Measurements from ENCODE around the gene CNRIP1. TPM values are rescaled to one million over a fixed set of nuclear protein-coding genes. Genes with fewer than 3 reads are reported as not detected.
"Not testable (repeated sequence)": the region's sequence is repeated elsewhere in the genome, so short reads cannot be mapped to it uniquely, and the experiment has no call there.

Gene CNRIP1
- total RNA-seq, 1 experiment from 2014 or later: 14.0 TPM

GRCh38 chr2:68352651-68353391 is 33.1 kb upstream of the CNRIP1 start:
- Histone ChIP-seq H3K27ac (no peak overlapping the region), H3K27me3 (replicated peaks) (no peaks in the 10 kb centered on the region; the same call in 1 of the 2 replicates), H3K4me3 (no peak overlapping the region), H3K9me3 (replicated peaks) (no peaks in the 10 kb centered on the region), H3K36me3 (no peaks in the 10 kb centered on the region), H3K4me1 (replicated peaks) (no peaks in the 10 kb centered on the region)
- no peak for DNase-seq (ENCODE audit: low read depth in 1 of 2, low spot score in 2 of 2)

GRCh38 chr2:68351997-68352396 is 32.2 kb upstream of the CNRIP1 start:
- no peak overlapping the region for H3K27ac ChIP-seq
- H3K4me1 ChIP-seq (replicated peaks): no peaks in the 10 kb centered on the region
- no peak overlapping the region for H3K4me3 ChIP-seq
- no peak for DNase-seq (ENCODE audit: low read depth in 1 of 2, low spot score in 2 of 2)
- no peaks in the 10 kb centered on the region for H3K9me3 ChIP-seq (replicated peaks)
- H3K36me3 ChIP-seq: no peaks in the 10 kb centered on the region
- H3K27me3 ChIP-seq (replicated peaks): no peaks in the 10 kb centered on the region; the same call in 1 of the 2 replicates

GRCh38 chr2:68349091-68349490 is 29.3 kb upstream of the CNRIP1 start:
- DNase-seq (ENCODE audit: low read depth in 1 of 2, low spot score in 2 of 2); H3K36me3 ChIP-seq; H3K4me1 ChIP-seq (replicated peaks); H3K4me3 ChIP-seq; H3K27ac ChIP-seq; H3K27me3 ChIP-seq (replicated peaks); H3K9me3 ChIP-seq (replicated peaks): not testable (repeated sequence)

- no peaks in the 10 kb centered on the region for H3K9me3 ChIP-seq (replicated peaks)
- no peak overlapping the region for H3K4me3 ChIP-seq
- no peak for DNase-seq (ENCODE audit: low read depth in 1 of 2, low spot score in 2 of 2)
Measured at GRCh38 chr2:68345129-68345875, 25.6 kb upstream of the CNRIP1 start.

GRCh38 chr2:68344031-68344430 is 24.3 kb upstream of the CNRIP1 start:
- Histone ChIP-seq H3K27me3 (replicated peaks) (peaks cover 17% of the 10 kb centered on the region), H3K36me3 (no peaks in the 10 kb centered on the region), H3K4me3 (no peak overlapping the region), H3K4me1 (replicated peaks) (no peaks in the 10 kb centered on the region), H3K9me3 (replicated peaks) (no peaks in the 10 kb centered on the region), H3K27ac (no peak overlapping the region)
- DNase-seq (ENCODE audit: low read depth in 1 of 2, low spot score in 2 of 2): no peak

More at GRCh38 chr2:68345129-68345875, 25.6 kb upstream of the CNRIP1 start:
- Histone ChIP-seq H3K36me3 (no peaks in the 10 kb centered on the region), H3K27ac (no peak overlapping the region), H3K4me1 (replicated peaks) (no peaks in the 10 kb centered on the region), H3K27me3 (replicated peaks) (peaks cover 17% of the 10 kb centered on the region)

- no peaks in the 10 kb centered on the region for H3K4me1 ChIP-seq (replicated peaks)
- no peak overlapping the region for H3K4me3 ChIP-seq
- no peak overlapping the region for H3K27ac ChIP-seq
- no peaks in the 10 kb centered on the region for H3K9me3 ChIP-seq (replicated peaks)
- no peak for DNase-seq (ENCODE audit: low read depth in 1 of 2, low spot score in 2 of 2)
- H3K36me3 ChIP-seq: no peaks in the 10 kb centered on the region
- peaks cover 17% of the 10 kb centered on the region for H3K27me3 ChIP-seq (replicated peaks)
Measured at GRCh38 chr2:68342470-68342869, 22.7 kb upstream of the CNRIP1 start.

GRCh38 chr2:68341583-68341982 is 21.8 kb upstream of the CNRIP1 start:
- no peak overlapping the region for H3K27ac ChIP-seq
- no peak for DNase-seq (ENCODE audit: low read depth in 1 of 2, low spot score in 2 of 2)
- H3K36me3 ChIP-seq: no peaks in the 10 kb centered on the region
- peaks cover 14% of the 10 kb centered on the region for H3K27me3 ChIP-seq (replicated peaks)
- H3K4me1 ChIP-seq (replicated peaks): no peaks in the 10 kb centered on the region
- H3K9me3 ChIP-seq (replicated peaks): no peaks in the 10 kb centered on the region
- no peak overlapping the region for H3K4me3 ChIP-seq

- Histone ChIP-seq H3K36me3 (no peaks in the 10 kb centered on the region), H3K27me3 (replicated peaks) (peaks cover 8% of the 10 kb centered on the region; the same call in 1 of the 2 replicates), H3K9me3 (replicated peaks) (no peaks in the 10 kb centered on the region), H3K27ac (no peak overlapping the region), H3K4me1 (replicated peaks) (no peaks in the 10 kb centered on the region), H3K4me3 (no peak overlapping the region)
- no peak for DNase-seq (ENCODE audit: low read depth in 1 of 2, low spot score in 2 of 2)
Measured at GRCh38 chr2:68341062-68341329, 21.2 kb upstream of the CNRIP1 start.

- DNase-seq (ENCODE audit: low read depth in 1 of 2, low spot score in 2 of 2): no peak
- H3K4me1 ChIP-seq (replicated peaks): no peaks in the 10 kb centered on the region
- 0 out of 2 replicates have a peak, but pooled peaks cover 7% of the 10 kb centered on the region for H3K27me3 ChIP-seq (replicated peaks)
- no peak overlapping the region for H3K4me3 ChIP-seq
- H3K9me3 ChIP-seq (replicated peaks): no peaks in the 10 kb centered on the region
- no peak overlapping the region for H3K27ac ChIP-seq
- no peaks in the 10 kb centered on the region for H3K36me3 ChIP-seq
Measured at GRCh38 chr2:68340226-68341061, 20.7 kb upstream of the CNRIP1 start.

GRCh38 chr2:68336192-68336591 is 16.4 kb upstream of the CNRIP1 start:
- Histone ChIP-seq H3K4me1 (replicated peaks) (no peaks in the 10 kb centered on the region), H3K27me3 (replicated peaks) (no peaks in the 10 kb centered on the region), H3K4me3 (no peak overlapping the region), H3K36me3 (no peaks in the 10 kb centered on the region), H3K27ac (no peak overlapping the region), H3K9me3 (replicated peaks) (no peaks in the 10 kb centered on the region)
- DNase-seq (ENCODE audit: low read depth in 1 of 2, low spot score in 2 of 2): peak in 1 of 2 experiments; percentile 32

GRCh38 chr2:68333931-68334330 is 14.2 kb upstream of the CNRIP1 start:
- Histone ChIP-seq H3K4me1 (replicated peaks) (peaks cover 7% of the 10 kb centered on the region; the same call in 1 of the 2 replicates), H3K9me3 (replicated peaks) (no peaks in the 10 kb centered on the region), H3K36me3 (no peaks in the 10 kb centered on the region), H3K27me3 (replicated peaks) (no peaks in the 10 kb centered on the region), H3K4me3 (no peak overlapping the region), H3K27ac (no peak overlapping the region)
- DNase-seq (ENCODE audit: low read depth in 1 of 2, low spot score in 2 of 2): no peak

- Histone ChIP-seq H3K4me3 (no peak overlapping the region), H3K9me3 (replicated peaks) (no peaks in the 10 kb centered on the region), H3K27ac (no peak overlapping the region), H3K27me3 (replicated peaks) (no peaks in the 10 kb centered on the region), H3K4me1 (replicated peaks) (peaks cover 7% of the 10 kb centered on the region; the same call in 1 of the 2 replicates), H3K36me3 (no peaks in the 10 kb centered on the region)
- DNase-seq (ENCODE audit: low read depth in 1 of 2, low spot score in 2 of 2): no peak
Measured at GRCh38 chr2:68333009-68333408, 13.3 kb upstream of the CNRIP1 start.

GRCh38 chr2:68330691-68331090 is 10.9 kb upstream of the CNRIP1 start:
- no peaks in the 10 kb centered on the region for H3K27me3 ChIP-seq (replicated peaks)
- no peaks in the 10 kb centered on the region for H3K9me3 ChIP-seq (replicated peaks)
- peaks cover 7% of the 10 kb centered on the region; the same call in 1 of the 2 replicates for H3K4me1 ChIP-seq (replicated peaks)
- no peak overlapping the region for H3K27ac ChIP-seq
- DNase-seq (ENCODE audit: low read depth in 1 of 2, low spot score in 2 of 2): no peak
- H3K36me3 ChIP-seq: no peaks in the 10 kb centered on the region
- H3K4me3 ChIP-seq: no peak overlapping the region

- H3K36me3 ChIP-seq: no peaks in the 10 kb centered on the region
- H3K4me3 ChIP-seq: no peak overlapping the region
- H3K4me1 ChIP-seq (replicated peaks): peaks cover 7% of the 10 kb centered on the region; the same call in 1 of the 2 replicates
- no peak overlapping the region for H3K27ac ChIP-seq
- H3K27me3 ChIP-seq (replicated peaks): no peaks in the 10 kb centered on the region
- no peak for DNase-seq (ENCODE audit: low read depth in 1 of 2, low spot score in 2 of 2)
- H3K9me3 ChIP-seq (replicated peaks): no peaks in the 10 kb centered on the region
Measured at GRCh38 chr2:68328901-68329300, 9.2 kb upstream of the CNRIP1 start.
